22Rv1 (cell line): Measurements from ENCODE around the gene ITPR1.

Experiments used
- H3K27ac ChIP-seq: fragments of 450-650 bp; 2 replicates; pipeline ENCODE4 v1.5.1; 2017
- ZFX ChIP-seq: fragments of 450-650 bp; IDR thresholded peaks from 2 replicates; pipeline ENCODE4 v1.6.1; 2017; ENCODE audit warnings: antibody characterized with exemption, borderline replicate concordance
- TF ChIP-seq, protein P1 (sequence below): fragments of 450-650 bp; IDR thresholded peaks from 2 replicates; pipeline ENCODE4 v1.5.1; 2017; ENCODE audit warnings: mild to moderate bottlenecking

The ITPR1 gene

GRCh38 chr3:4771243-4771642, 278.1 kb downstream of the ITPR1 start:
- no peak for TF ChIP-seq ZFX
- TF ChIP-seq, protein P1, sequence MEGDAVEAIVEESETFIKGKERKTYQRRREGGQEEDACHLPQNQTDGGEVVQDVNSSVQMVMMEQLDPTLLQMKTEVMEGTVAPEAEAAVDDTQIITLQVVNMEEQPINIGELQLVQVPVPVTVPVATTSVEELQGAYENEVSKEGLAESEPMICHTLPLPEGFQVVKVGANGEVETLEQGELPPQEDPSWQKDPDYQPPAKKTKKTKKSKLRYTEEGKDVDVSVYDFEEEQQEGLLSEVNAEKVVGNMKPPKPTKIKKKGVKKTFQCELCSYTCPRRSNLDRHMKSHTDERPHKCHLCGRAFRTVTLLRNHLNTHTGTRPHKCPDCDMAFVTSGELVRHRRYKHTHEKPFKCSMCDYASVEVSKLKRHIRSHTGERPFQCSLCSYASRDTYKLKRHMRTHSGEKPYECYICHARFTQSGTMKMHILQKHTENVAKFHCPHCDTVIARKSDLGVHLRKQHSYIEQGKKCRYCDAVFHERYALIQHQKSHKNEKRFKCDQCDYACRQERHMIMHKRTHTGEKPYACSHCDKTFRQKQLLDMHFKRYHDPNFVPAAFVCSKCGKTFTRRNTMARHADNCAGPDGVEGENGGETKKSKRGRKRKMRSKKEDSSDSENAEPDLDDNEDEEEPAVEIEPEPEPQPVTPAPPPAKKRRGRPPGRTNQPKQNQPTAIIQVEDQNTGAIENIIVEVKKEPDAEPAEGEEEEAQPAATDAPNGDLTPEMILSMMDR: no peak
- no peak overlapping the region for H3K27ac ChIP-seq

GRCh38 chr3:4772171-4772804, 279.1 kb downstream of the ITPR1 start:
- no peak overlapping the region for H3K27ac ChIP-seq

DNA sequence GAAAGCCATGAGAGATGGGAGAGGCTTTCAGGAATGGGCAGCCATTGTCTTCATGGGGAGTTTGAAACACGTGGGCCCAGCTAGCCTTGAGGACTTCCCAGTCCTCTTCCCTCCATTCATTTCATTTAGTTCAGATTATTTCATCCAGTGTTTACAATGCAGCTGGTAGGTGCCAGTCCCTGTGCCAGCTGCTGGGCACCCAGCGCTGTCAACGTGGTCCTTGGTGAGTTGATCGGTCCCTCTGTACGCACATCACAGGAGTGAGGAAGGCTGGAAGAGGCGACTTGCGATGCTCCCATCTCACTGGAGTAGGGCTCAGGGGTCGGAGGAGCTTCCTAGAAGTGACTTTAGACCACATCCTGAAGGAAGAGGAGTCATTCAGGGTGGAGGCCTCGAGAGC, 279.7 kb downstream of the ITPR1 start:
- TF ChIP-seq, protein P1: no peak
- no peak for TF ChIP-seq ZFX
- H3K27ac ChIP-seq: no peak overlapping the region

More at GRCh38 chr3:4772171-4772804, 279.1 kb downstream of the ITPR1 start:
- TF ChIP-seq, protein P1: no peak
- TF ChIP-seq ZFX: no peak

GRCh38 chr3:4773583-4773982, 280.4 kb downstream of the ITPR1 start:
- no peak for TF ChIP-seq ZFX
- TF ChIP-seq, protein P1: no peak
- no peak overlapping the region for H3K27ac ChIP-seq

GRCh38 chr3:4774531-4774930, 281.4 kb downstream of the ITPR1 start:
- no peak for TF ChIP-seq ZFX
- TF ChIP-seq, protein P1: no peak
- H3K27ac ChIP-seq: no peak overlapping the region

DNA sequence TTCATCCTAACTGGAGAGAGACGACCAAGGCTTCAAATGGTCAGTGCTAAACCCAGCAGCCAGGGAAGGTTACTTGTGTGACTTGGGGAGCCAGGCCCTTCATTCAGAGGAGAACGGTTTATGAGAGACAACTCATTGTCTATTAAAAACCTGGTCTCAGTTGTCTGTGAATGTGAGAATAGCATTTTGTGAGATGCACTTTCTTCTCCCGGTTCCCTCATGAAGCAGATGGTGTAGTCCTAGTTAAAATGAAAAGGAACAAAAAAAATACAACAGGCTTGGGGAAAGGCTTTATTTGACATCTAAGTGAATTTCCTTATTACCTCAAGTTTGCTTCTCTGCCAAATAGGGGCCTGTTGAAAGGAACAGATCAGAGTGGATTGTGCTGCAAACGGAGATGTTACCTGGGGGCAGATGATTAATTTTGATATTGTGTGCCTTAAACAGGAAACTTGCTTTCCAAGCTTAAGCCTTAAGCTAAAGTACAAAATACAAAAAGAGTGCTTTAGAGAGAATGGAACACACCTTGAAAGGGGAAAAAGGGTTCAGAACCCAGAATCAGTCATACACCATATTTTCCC, 283.3 kb downstream of the ITPR1 start:
- H3K27ac ChIP-seq: no peak overlapping the region
- TF ChIP-seq ZFX: no peak
- TF ChIP-seq, protein P1: no peak

DNA sequence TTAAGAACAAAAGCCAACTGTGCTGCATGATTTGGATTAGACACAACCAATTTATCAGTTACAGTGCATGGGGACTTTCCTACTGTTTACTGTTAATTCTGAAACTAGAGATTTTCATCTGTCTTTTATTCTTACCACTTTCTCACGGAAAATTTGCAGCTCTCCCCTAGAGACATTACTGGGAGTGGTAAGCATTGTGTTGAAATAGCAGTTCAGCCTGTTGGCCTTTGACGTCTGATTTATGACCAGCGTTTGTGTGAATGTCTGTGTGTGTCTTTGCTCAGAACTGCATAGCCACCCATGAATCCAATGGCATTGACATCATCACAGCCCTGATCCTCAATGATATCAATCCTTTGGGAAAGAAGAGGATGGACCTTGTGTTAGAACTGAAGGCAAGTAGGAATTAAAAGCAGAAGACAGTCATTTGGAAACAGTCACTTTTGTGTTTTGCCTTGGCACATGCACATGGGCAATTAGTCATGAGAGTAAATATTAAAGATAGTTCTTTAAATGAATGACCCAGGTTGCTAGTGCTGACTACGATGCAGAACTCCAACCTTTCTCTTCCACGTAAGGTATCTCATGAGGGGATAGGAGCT, 283.9 kb downstream of the ITPR1 start:
- H3K27ac ChIP-seq: no peak overlapping the region
- TF ChIP-seq, protein P1: no peak
- no peak for TF ChIP-seq ZFX
